Measurements from ENCODE around the gene ST3GAL2.
"Not testable (repeated sequence)": the region's sequence is repeated elsewhere in the genome, so short reads cannot be mapped to it uniquely, and the experiment has no call there.

ST3GAL2 gene

GRCh38 chr16:70419384-70420327, 19.2 kb downstream of the ST3GAL2 start:
- no peak for TF ChIP-seq CTCF (IDR thresholded peaks at IDR 0.05; ENCODE audit: low read depth, low read length, missing control alignments)
- no peak overlapping the region for H3K4me3 ChIP-seq (ENCODE audit: low read depth, low read length)
- DNase-seq (ENCODE audit: low read depth) = no peak

GRCh38 chr16:70418993-70419318, 19.9 kb downstream of the ST3GAL2 start:
- DNase-seq (ENCODE audit: low read depth) = no peak
- H3K4me3 ChIP-seq (ENCODE audit: low read depth, low read length) = no peak overlapping the region
- no peak for TF ChIP-seq CTCF (IDR thresholded peaks at IDR 0.05; ENCODE audit: low read depth, low read length, missing control alignments)

DNA sequence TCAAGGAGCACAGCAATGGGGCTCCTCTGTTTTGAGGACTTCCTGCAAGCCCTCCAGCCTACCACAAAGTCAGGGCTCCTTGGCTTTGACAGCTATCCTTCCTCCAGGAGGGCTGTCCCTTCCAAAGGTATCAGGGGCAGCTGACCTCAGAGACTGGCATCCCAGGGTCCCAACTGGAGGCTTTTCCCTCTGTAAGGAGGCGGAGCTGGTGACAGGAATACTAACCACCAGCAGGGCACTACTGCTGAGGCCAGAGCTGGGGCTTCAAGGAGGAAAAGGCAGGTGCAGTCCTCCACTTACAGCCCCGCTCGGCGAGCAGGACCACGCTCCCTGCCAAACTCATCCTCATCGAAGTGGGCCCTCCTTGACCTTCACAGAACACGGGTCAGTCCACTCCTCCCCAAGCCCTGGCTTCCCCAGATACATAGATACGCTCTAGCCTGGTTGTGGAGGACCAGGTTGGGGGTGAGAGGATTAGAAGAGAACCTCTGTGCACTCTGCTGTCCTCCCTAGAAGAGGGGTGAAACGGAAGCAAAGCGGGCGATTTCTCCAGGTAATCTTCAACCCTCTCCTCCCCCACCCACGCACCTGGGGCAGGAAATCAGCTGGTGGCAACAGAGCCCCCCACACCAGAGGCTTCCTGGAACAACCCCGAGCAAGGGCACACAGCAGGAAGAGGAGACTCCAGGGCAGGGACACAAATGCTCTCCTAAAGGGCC, 20.5 kb downstream of the ST3GAL2 start:
- no peak for TF ChIP-seq CTCF (IDR thresholded peaks at IDR 0.05; ENCODE audit: low read depth, low read length, missing control alignments)
- no peak for DNase-seq (ENCODE audit: low read depth)
- no peak overlapping the region for H3K4me3 ChIP-seq (ENCODE audit: low read depth, low read length)

GRCh38 chr16:70417661-70418060, 21.2 kb downstream of the ST3GAL2 start:
- TF ChIP-seq CTCF (IDR thresholded peaks at IDR 0.05; ENCODE audit: low read depth, low read length, missing control alignments) = no peak
- H3K4me3 ChIP-seq (ENCODE audit: low read depth, low read length) = no peak overlapping the region
- no peak for DNase-seq (ENCODE audit: low read depth)

GRCh38 chr16:70416748-70417616, 21.9 kb downstream of the ST3GAL2 start:
- TF ChIP-seq CTCF (IDR thresholded peaks at IDR 0.05; ENCODE audit: low read depth, low read length, missing control alignments) = no peak
- DNase-seq (ENCODE audit: low read depth) = no peak
- H3K4me3 ChIP-seq (ENCODE audit: low read depth, low read length) = no peak overlapping the region

DNA sequence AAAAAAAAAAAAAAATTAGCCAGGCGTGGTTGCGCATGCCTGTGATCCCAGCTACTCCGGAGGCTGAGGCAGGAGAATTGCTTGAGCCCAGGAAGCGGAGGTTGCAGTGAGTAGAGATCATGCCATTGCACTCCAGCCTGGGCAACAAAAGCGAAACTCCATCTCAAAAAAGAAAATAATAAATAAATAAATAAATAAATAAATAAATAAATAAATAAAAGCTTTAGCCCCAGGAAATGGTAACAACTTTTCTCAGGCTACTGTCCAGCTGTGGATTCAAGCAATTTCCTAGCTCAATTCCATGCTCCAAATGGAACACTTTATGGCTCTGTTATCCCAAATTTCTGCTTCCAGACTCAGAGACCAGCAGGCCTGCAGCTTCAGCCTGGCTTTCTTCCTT, 25.3 kb downstream of the ST3GAL2 start:
- H3K4me3 ChIP-seq (ENCODE audit: low read depth, low read length); DNase-seq (ENCODE audit: low read depth): not testable (repeated sequence)

- no peak for DNase-seq (ENCODE audit: low read depth)
- TF ChIP-seq CTCF (IDR thresholded peaks at IDR 0.05; ENCODE audit: low read depth, low read length, missing control alignments) = no peak
- H3K4me3 ChIP-seq (ENCODE audit: low read depth, low read length) = no peak overlapping the region
These were observed 26.5 kb downstream of the ST3GAL2 start for GRCh38 chr16:70412385-70412784.

Measured in GM12864 (cell line).